H9 (cell line): Measurements from ENCODE around the gene MCF2L. TPM values are rescaled to one million over a fixed set of nuclear protein-coding genes. Genes with fewer than 3 reads are reported as not detected.

ENCODE experiments used
- DNase-seq: peaks from one replicate; pipeline ENCODE4 v3.0.0-alpha.2; 2017
- H2AFZ ChIP-seq: one replicate; pipeline ENCODE4 v1.6.1; 2013; ENCODE audit warnings: mild to moderate bottlenecking, low read length, control low read depth, moderate library complexity
- H2AK5ac ChIP-seq: 2 replicates; pipeline ENCODE4 v1.6.1; 2013; ENCODE audit warnings: low read length, control low read depth, mixed read lengths; ENCODE audit not compliant: insufficient read length
- H2BK120ac ChIP-seq: one replicate; pipeline ENCODE4 v1.6.1; 2013; ENCODE audit warnings: low read depth, mild to moderate bottlenecking, low read length, control low read depth, inconsistent platforms; ENCODE audit not compliant: poor library complexity, severe bottlenecking
- H2BK12ac ChIP-seq: 2 replicates; pipeline ENCODE4 v1.6.1; 2013; ENCODE audit warnings: low read length, control low read depth, mixed read lengths, low read depth; ENCODE audit not compliant: insufficient read length
- H2BK15ac ChIP-seq: 2 replicates; pipeline ENCODE4 v1.6.1; 2013; ENCODE audit warnings: low read depth, low read length, control low read depth
- H2BK20ac ChIP-seq: one replicate; pipeline ENCODE4 v1.6.1; 2013; ENCODE audit warnings: low read depth, mild to moderate bottlenecking, low read length, control low read depth, inconsistent platforms; ENCODE audit not compliant: poor library complexity, severe bottlenecking
- H2BK5ac ChIP-seq: 2 replicates; pipeline ENCODE4 v1.6.1; 2013; ENCODE audit warnings: low read length, control low read depth, mixed read lengths; ENCODE audit not compliant: insufficient read length
- H3K14ac ChIP-seq: 2 replicates; pipeline ENCODE4 v1.6.1; 2013; ENCODE audit warnings: low read length, control low read depth; ENCODE audit not compliant: insufficient read depth
- H3K18ac ChIP-seq: 2 replicates; pipeline ENCODE4 v1.6.1; 2013; ENCODE audit warnings: low read depth, mild to moderate bottlenecking, mixed read lengths, low read length, control low read depth; ENCODE audit not compliant: insufficient read length
- H3K23ac ChIP-seq: 2 replicates; pipeline ENCODE4 v1.6.1; 2013; ENCODE audit warnings: low read length, control low read depth, mixed read lengths, low read depth; ENCODE audit not compliant: insufficient read length
- H3K23me2 ChIP-seq: 2 replicates; pipeline ENCODE4 v1.6.1; 2013; ENCODE audit warnings: low read depth, mild to moderate bottlenecking, mixed read lengths, low read length, control low read depth; ENCODE audit not compliant: insufficient read length, poor library complexity, severe bottlenecking
- H3K27ac ChIP-seq: 2 replicates; pipeline ENCODE4 v1.5.1; 2013; ENCODE audit warnings: low read length, control low read depth, mixed read lengths, low read depth; ENCODE audit not compliant: insufficient read length
- H3K27me3 ChIP-seq: 2 replicates; pipeline ENCODE4 v1.6.1; 2013; ENCODE audit warnings: low read length, control low read depth, inconsistent platforms; ENCODE audit not compliant: insufficient read depth
- H3K4ac ChIP-seq: 2 replicates; pipeline ENCODE4 v1.6.1; 2013; ENCODE audit warnings: low read depth, mild to moderate bottlenecking, control low read depth, inconsistent platforms, low read length, moderate library complexity
- H3K4me1 ChIP-seq: 2 replicates; pipeline ENCODE4 v1.6.1; 2013; ENCODE audit warnings: low read length, control low read depth, inconsistent platforms; ENCODE audit not compliant: insufficient read depth
- H3K4me2 ChIP-seq: 2 replicates; pipeline ENCODE4 v1.6.1; 2013; ENCODE audit warnings: low read length, control low read depth, mixed read lengths; ENCODE audit not compliant: insufficient read length, insufficient read depth
- H3K56ac ChIP-seq: 2 replicates; pipeline ENCODE4 v1.6.1; 2013; ENCODE audit warnings: low read depth, mild to moderate bottlenecking, mixed read lengths, low read length, control low read depth; ENCODE audit not compliant: insufficient read length
- H3K79me1 ChIP-seq: 2 replicates; pipeline ENCODE4 v1.6.1; 2013; ENCODE audit warnings: low read depth, mild to moderate bottlenecking, moderate library complexity, low read length, control low read depth, inconsistent platforms; ENCODE audit not compliant: insufficient read depth, poor library complexity, severe bottlenecking
- H3K79me2 ChIP-seq: 2 replicates; pipeline ENCODE4 v1.6.1; 2013; ENCODE audit warnings: low read length, control low read depth, inconsistent platforms; ENCODE audit not compliant: insufficient read depth
- H3K9ac ChIP-seq: 2 replicates; pipeline ENCODE4 v1.6.1; 2013; ENCODE audit warnings: low read length, control low read depth, mixed read lengths; ENCODE audit not compliant: insufficient read length; ENCODE audit errors: extremely low read depth
- H3K9me3 ChIP-seq: one replicate; pipeline ENCODE4 v1.6.1; 2013; ENCODE audit warnings: low read depth, low read length, inconsistent platforms; ENCODE audit not compliant: control insufficient read depth
- H3T11ph ChIP-seq: one replicate; pipeline ENCODE4 v1.6.1; 2013; ENCODE audit warnings: mild to moderate bottlenecking, low read length, control low read depth, inconsistent platforms
- H4K20me1 ChIP-seq: one replicate; pipeline ENCODE4 v1.6.1; 2013; ENCODE audit not compliant: control insufficient read depth, insufficient read length, insufficient read depth
- H4K5ac ChIP-seq: 2 replicates; pipeline ENCODE4 v1.6.1; 2013; ENCODE audit warnings: low read depth, mild to moderate bottlenecking, mixed read lengths, low read length, control low read depth; ENCODE audit not compliant: insufficient read length
- H4K8ac ChIP-seq: replicated peaks from 2 replicates; pipeline ENCODE4 v1.6.1; 2013; ENCODE audit warnings: low read length, control low read depth, mixed read lengths, low read depth; ENCODE audit not compliant: insufficient read length
- H4K91ac ChIP-seq: 2 replicates; pipeline ENCODE4 v1.6.1; 2013; ENCODE audit warnings: low read depth, mild to moderate bottlenecking, moderate library complexity, mixed read lengths, low read length, control low read depth; ENCODE audit not compliant: insufficient read length
- H3K27ac Mint-ChIP-seq, 3 experiments: 2 replicates in 2 of 3; 3 replicates in 1 of 3; pipeline ENCODE4 v1.8.0; 2020 to 2021; ENCODE audit warnings: mixed read lengths in 3 of 3, mild to moderate bottlenecking in 1 of 3, moderate library complexity in 1 of 3
- H3K27me3 Mint-ChIP-seq: 2 replicates; pipeline ENCODE4 v1.8.0; 2021; ENCODE audit warnings: low read depth, mild to moderate bottlenecking, moderate library complexity, mixed read lengths
- H3K36me3 Mint-ChIP-seq, 3 experiments: 2 replicates in 2 of 3; 3 replicates in 1 of 3; pipeline ENCODE4 v1.8.0; 2020 to 2021; ENCODE audit warnings: low read depth in 3 of 3, mixed read lengths in 3 of 3; ENCODE audit not compliant: insufficient read depth in 1 of 3
- H3K4me1 Mint-ChIP-seq, 2 experiments: 2 replicates each; pipeline ENCODE4 v1.8.0; 2020; ENCODE audit warnings: mixed read lengths in 2 of 2
- H3K4me3 Mint-ChIP-seq, 2 experiments: 2 replicates in 1 of 2; 3 replicates in 1 of 2; pipeline ENCODE4 v1.8.0; 2020 to 2021; ENCODE audit warnings: mild to moderate bottlenecking in 2 of 2, mixed read lengths in 2 of 2, moderate library complexity in 1 of 2
- H3K9me3 Mint-ChIP-seq, 2 experiments: 2 replicates in 1 of 2; 3 replicates in 1 of 2; pipeline ENCODE4 v1.8.0; 2020; ENCODE audit warnings: mild to moderate bottlenecking in 2 of 2, mixed read lengths in 2 of 2, moderate library complexity in 1 of 2
- WGBS: extraction: QIAGEN DNeasy Blood & Tissue Kit; methylation state at CpG from one replicate; pipeline ENCODE4 v1.1.7; 2013; ENCODE audit warnings: missing lambda C conversion rate, low lambda C conversion rate, mixed read lengths; ENCODE audit not compliant: insufficient read length; ENCODE audit errors: extremely low coverage; 5-methylcytosine and 5-hydroxymethylcytosine counted together
- total RNA-seq: library from RNA; stranded (reverse); gene quantifications from 2 replicates; pipeline ENCODE4 v1.2.1, GENCODE V29; 2021
- TF ChIP-seq, protein P1 (sequence below): fragments of 200-600 bp; sonication (generic); conservative IDR thresholded peaks from 3 replicates; pipeline ENCODE4 v1.8.0; 2021; ENCODE audit warnings: antibody characterized with exemption, mild to moderate bottlenecking

Gene MCF2L
- total RNA-seq, 1 experiment from 2014 or later: 18.5 TPM

- Histone ChIP-seq H3K56ac (no peak overlapping the region), H3K27me3 (peaks cover 29% of the 10 kb centered on the region; the same call in 1 of the 2 replicates), H3K14ac (peak overlapping the region; percentile 50; the same call in 1 of the 2 replicates), H2BK5ac (no peak overlapping the region), H3K79me2 (no peaks in the 10 kb centered on the region), H3K4me2 (peak overlapping the region; percentile 33), H3K9me3 (no peaks in the 10 kb centered on the region), H3K79me1 (no peaks in the 10 kb centered on the region), H4K8ac (no peak overlapping the region), H3K4me1 (no peaks in the 10 kb centered on the region; the same call in 1 of the 2 replicates), H4K5ac (no peak overlapping the region), H2AK5ac (no peak overlapping the region), H2BK15ac (no peak overlapping the region; the same call in 1 of the 2 replicates), H3T11ph (no peak overlapping the region), H2BK120ac (no peak overlapping the region), H3K23me2 (peaks cover 4% of the 10 kb centered on the region), H4K91ac (no peak overlapping the region), H3K4ac (no peak overlapping the region), H3K9ac (no peak overlapping the region), H3K27ac (no peak overlapping the region), H3K18ac (peak overlapping the region; percentile 19), H2AFZ (no peak overlapping the region), H2BK12ac (no peak overlapping the region), H3K23ac (no peak overlapping the region), H2BK20ac (no peak overlapping the region), H4K20me1 (peaks cover 4% of the 10 kb centered on the region)
- peak overlapping the region; percentile 48 to 72 for H3K4me3 Mint-ChIP-seq
- WGBS: no CpG with 5 or more reads among the region's 73 CpGs
- DNase-seq: peak; percentile 53
- H3K9me3 Mint-ChIP-seq: peaks cover 3 to 8% of the 10 kb centered on the region in 2 experiments; a peak in 4 of 5 replicates
- H3K4me1 Mint-ChIP-seq: peaks cover 7 to 19% of the 10 kb centered on the region in 2 experiments; a peak in 2 of 4 replicates
- TF ChIP-seq, protein P1, sequence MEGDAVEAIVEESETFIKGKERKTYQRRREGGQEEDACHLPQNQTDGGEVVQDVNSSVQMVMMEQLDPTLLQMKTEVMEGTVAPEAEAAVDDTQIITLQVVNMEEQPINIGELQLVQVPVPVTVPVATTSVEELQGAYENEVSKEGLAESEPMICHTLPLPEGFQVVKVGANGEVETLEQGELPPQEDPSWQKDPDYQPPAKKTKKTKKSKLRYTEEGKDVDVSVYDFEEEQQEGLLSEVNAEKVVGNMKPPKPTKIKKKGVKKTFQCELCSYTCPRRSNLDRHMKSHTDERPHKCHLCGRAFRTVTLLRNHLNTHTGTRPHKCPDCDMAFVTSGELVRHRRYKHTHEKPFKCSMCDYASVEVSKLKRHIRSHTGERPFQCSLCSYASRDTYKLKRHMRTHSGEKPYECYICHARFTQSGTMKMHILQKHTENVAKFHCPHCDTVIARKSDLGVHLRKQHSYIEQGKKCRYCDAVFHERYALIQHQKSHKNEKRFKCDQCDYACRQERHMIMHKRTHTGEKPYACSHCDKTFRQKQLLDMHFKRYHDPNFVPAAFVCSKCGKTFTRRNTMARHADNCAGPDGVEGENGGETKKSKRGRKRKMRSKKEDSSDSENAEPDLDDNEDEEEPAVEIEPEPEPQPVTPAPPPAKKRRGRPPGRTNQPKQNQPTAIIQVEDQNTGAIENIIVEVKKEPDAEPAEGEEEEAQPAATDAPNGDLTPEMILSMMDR: no peak
- H3K27me3 Mint-ChIP-seq: peaks cover 26% of the 10 kb centered on the region
- H3K36me3 Mint-ChIP-seq: peaks cover 3 to 5% (median 4%) of the 10 kb centered on the region in 3 experiments; a peak in 4 of 7 replicates
- H3K27ac Mint-ChIP-seq: no peak overlapping the region
Measured at GRCh38 chr13:113109151-113110047, 140.4 kb downstream of the MCF2L start.
